ENCODE measurements around the gene NBAS. TPM values are rescaled to one million over a fixed set of nuclear protein-coding genes. Genes with fewer than 3 reads are reported as not detected.

The NBAS gene
- total RNA-seq, 2 experiments from 2014 or later = 24.3 to 25.5 TPM

GRCh38 chr2:15127301-15127700, 433.8 kb downstream of the NBAS start:
- H3K4me3 Mint-ChIP-seq = no peak overlapping the region
- CTCF ChIA-PET = no interaction called here
- no peak overlapping the region for H3K27ac ChIP-seq (ENCODE audit: low read depth in 1 of 2, low read length in 2 of 2)

DNA sequence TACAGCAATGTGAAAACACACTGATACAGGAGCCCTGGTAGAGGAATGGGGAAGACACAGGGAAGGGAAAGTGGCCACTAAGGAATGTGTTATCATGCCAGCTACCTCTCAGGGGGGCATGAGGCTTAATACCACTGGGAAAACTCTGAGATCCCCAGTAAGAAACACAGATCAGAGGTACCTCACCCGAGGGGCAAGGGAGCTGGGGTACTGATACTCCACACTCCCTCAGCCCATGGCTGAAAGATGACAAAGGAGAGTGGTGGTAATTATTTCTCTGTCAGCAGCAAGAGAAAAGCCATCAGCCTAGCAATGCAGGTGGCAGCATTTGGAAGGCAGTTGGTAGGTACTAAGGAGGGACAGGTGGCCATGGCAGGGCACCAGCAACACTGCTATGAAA, 434.8 kb downstream of the NBAS start:
- Histone ChIP-seq H3K9me3 (ENCODE audit: control insufficient read depth in 1 of 2, insufficient read depth in 1 of 2, low read length in 2 of 2) (peaks cover 0 to 6% of the 10 kb centered on the region in 2 experiments), H3K36me3 (ENCODE audit: insufficient read depth, low read length) (no peaks in the 10 kb centered on the region), H3K4me1 (ENCODE audit: insufficient read depth, low read length) (no peaks in the 10 kb centered on the region), H3K27me3 (ENCODE audit: control insufficient read depth in 1 of 2, insufficient read depth in 2 of 2, low read length in 2 of 2) (no peaks in the 10 kb centered on the region), H3K27ac (ENCODE audit: low read depth in 1 of 2, low read length in 2 of 2) (no peak overlapping the region), H3K4me3 (ENCODE audit: low read length) (no peak overlapping the region)
- DNase-seq (no peak), ATAC-seq (ENCODE audit: poor library complexity) (no peak)
- ChIA-PET POLR2A (no interaction called here), CTCF (no interaction called here)
- Mint-ChIP-seq H3K4me3 (no peak overlapping the region), H3K27ac (no peak overlapping the region), H3K36me3 (ENCODE audit: low read depth) (no peaks in the 10 kb centered on the region), H3K4me1 (ENCODE audit: low read depth) (no peaks in the 10 kb centered on the region), H3K9me3 (peaks cover 2% of the 10 kb centered on the region), H3K27me3 (no peaks in the 10 kb centered on the region)
- no peak for TF ChIP-seq CTCF (IDR thresholded peaks at IDR 0.05)
- intact Hi-C loops (cut with DNase I, micrococcal nuclease) = no loop called here

More at GRCh38 chr2:15127301-15127700, 433.8 kb downstream of the NBAS start:
- POLR2A ChIA-PET = no interaction called here
- ATAC-seq (ENCODE audit: poor library complexity) = no peak
- no peaks in the 10 kb centered on the region for H3K36me3 ChIP-seq (ENCODE audit: insufficient read depth, low read length)
- TF ChIP-seq CTCF (IDR thresholded peaks at IDR 0.05) = no peak
- intact Hi-C loops (cut with DNase I, micrococcal nuclease) = no loop called here
- no peak for DNase-seq
- H3K4me1 Mint-ChIP-seq (ENCODE audit: low read depth) = no peaks in the 10 kb centered on the region
- H3K27me3 Mint-ChIP-seq = no peaks in the 10 kb centered on the region
- no peak overlapping the region for H3K27ac Mint-ChIP-seq
- peaks cover 0 to 6% of the 10 kb centered on the region in 2 experiments for H3K9me3 ChIP-seq (ENCODE audit: control insufficient read depth in 1 of 2, insufficient read depth in 1 of 2, low read length in 2 of 2)
- H3K9me3 Mint-ChIP-seq = no peaks in the 10 kb centered on the region
- H3K27me3 ChIP-seq (ENCODE audit: control insufficient read depth in 1 of 2, insufficient read depth in 2 of 2, low read length in 2 of 2) = no peaks in the 10 kb centered on the region
- H3K4me1 ChIP-seq (ENCODE audit: insufficient read depth, low read length) = no peaks in the 10 kb centered on the region
- no peak overlapping the region for H3K4me3 ChIP-seq (ENCODE audit: low read length)
- H3K36me3 Mint-ChIP-seq (ENCODE audit: low read depth) = no peaks in the 10 kb centered on the region

GRCh38 chr2:15122915-15123314, 438.2 kb downstream of the NBAS start:
- no peak for TF ChIP-seq CTCF (IDR thresholded peaks at IDR 0.05)
- H3K27ac ChIP-seq (ENCODE audit: low read depth in 1 of 2, low read length in 2 of 2) = no peak overlapping the region
- H3K4me3 ChIP-seq (ENCODE audit: low read length) = no peak overlapping the region
- H3K9me3 ChIP-seq (ENCODE audit: control insufficient read depth in 1 of 2, insufficient read depth in 1 of 2, low read length in 2 of 2) = peaks cover 0 to 6% of the 10 kb centered on the region in 2 experiments
- ChIA-PET CTCF (no interaction called here), POLR2A (no interaction called here)
- Mint-ChIP-seq H3K27me3 (no peaks in the 10 kb centered on the region), H3K4me3 (no peak overlapping the region), H3K36me3 (ENCODE audit: low read depth) (no peaks in the 10 kb centered on the region), H3K27ac (no peak overlapping the region), H3K9me3 (peaks cover 2% of the 10 kb centered on the region), H3K4me1 (ENCODE audit: low read depth) (peaks cover 11% of the 10 kb centered on the region)
- no peak for DNase-seq
- no peak for ATAC-seq (ENCODE audit: poor library complexity)
- no peaks in the 10 kb centered on the region for H3K36me3 ChIP-seq (ENCODE audit: insufficient read depth, low read length)
- H3K27me3 ChIP-seq (ENCODE audit: control insufficient read depth in 1 of 2, insufficient read depth in 2 of 2, low read length in 2 of 2) = no peaks in the 10 kb centered on the region
- H3K4me1 ChIP-seq (ENCODE audit: insufficient read depth, low read length) = no peaks in the 10 kb centered on the region
- intact Hi-C loops (cut with DNase I, micrococcal nuclease) = no loop called here

Measured in CD4-positive, alpha-beta T cell (primary cell).